K562 (cell line): ENCODE measurements around the gene PTTG2. TPM values are rescaled to one million over a fixed set of nuclear protein-coding genes. Genes with fewer than 3 reads are reported as not detected.

Experiments
- ATAC-seq: fragments of 200-7000 bp; cut with Tn5 transposase; 3 replicates; pipeline ENCODE4 v1.9.1; 2020; ENCODE audit warnings: moderate library complexity
- BruUV-seq: library from RNA; stranded (reverse); fragments of 400-500 nt; replicated peaks from 2 replicates; lab custom pipeline; 2021; lab: Mats Ljungman, UMichigan
- CTCF ChIA-PET: fragments of 300-600 bp; formaldehyde crosslinking; extraction: SDS; loops from one replicate; lab custom pipeline; 2021; ENCODE audit warnings: low intra/inter-chr PET ratio; lab: Yijun Ruan, JAX
- POLR2A ChIA-PET: fragments of 300-600, 350-650 bp; sonication (Branson Sonifier 250); formaldehyde crosslinking; extraction: SDS; loops from one replicate; lab custom pipeline; 2021; ENCODE audit warnings: antibody characterized with exemption, inconsistent platforms; lab: Yijun Ruan, JAX
- DNase-seq, 4 experiments: peaks; one replicate each; pipeline versions ENCODE4 v3.0.0 to v3.0.0-alpha.2; 2011 to 2018; ENCODE audit warnings: low spot score in 3 of 4, mixed read lengths in 3 of 4; ENCODE audit errors: extremely low read depth in 1 of 4
- FAIRE-seq: peaks from 2 replicates; lab custom pipeline; 2011; peaks lifted over from hg19 to GRCh38; lab: Jason Lieb, UNC
- H2AFZ ChIP-seq: 2 replicates; pipeline ENCODE4 v1.6.0; 2011; ENCODE audit warnings: low read depth, low read length, control low read depth, inconsistent platforms
- H3K27ac ChIP-seq: fragments of 200-600 bp; 3 replicates; pipeline ENCODE4 v1.8.0; 2011; ENCODE audit warnings: low read depth, mild to moderate bottlenecking, control low read depth, inconsistent platforms, low read length, moderate library complexity, mixed read lengths; ENCODE audit errors: extremely low read depth
- H3K27me3 ChIP-seq, 2 experiments: fragments of 300-600 bp in 1 of 2; 2 replicates in 1 of 2; 3 replicates in 1 of 2; pipeline versions ENCODE4 v1.6.0 to v1.8.0; 2011; ENCODE audit warnings: inconsistent platforms in 2 of 2, low read length in 2 of 2, mild to moderate bottlenecking in 1 of 2, mixed read lengths in 1 of 2, moderate library complexity in 1 of 2; ENCODE audit not compliant: control insufficient read depth in 2 of 2, insufficient read depth in 2 of 2
- H3K36me3 ChIP-seq: fragments of 300-600 bp; 3 replicates; pipeline ENCODE4 v1.8.0; 2011; ENCODE audit warnings: mild to moderate bottlenecking, low read length, inconsistent platforms; ENCODE audit not compliant: control insufficient read depth, insufficient read depth
- H3K4me1 ChIP-seq, 2 experiments: fragments of 200-600 bp in 1 of 2; replicated peaks in 1 of 2; 2 replicates in 1 of 2; 3 replicates in 1 of 2; pipeline versions ENCODE4 v1.5.1 to v1.8.0; 2011; ENCODE audit warnings: inconsistent platforms in 2 of 2, low read length in 2 of 2, mild to moderate bottlenecking in 1 of 2, mixed read lengths in 1 of 2, moderate library complexity in 1 of 2; ENCODE audit not compliant: control insufficient read depth in 2 of 2, insufficient read depth in 2 of 2
- H3K4me2 ChIP-seq: 2 replicates; pipeline ENCODE4 v1.6.1; 2011; ENCODE audit warnings: low read length, control low read depth, inconsistent platforms, mixed read lengths; ENCODE audit not compliant: insufficient read depth
- H3K4me3 ChIP-seq: fragments of 200-600 bp; sonication (generic), shearing (Covaris generic); 2 replicates; pipeline ENCODE4 v1.5.1; 2016; ENCODE audit warnings: control low read depth, inconsistent platforms
- H3K79me2 ChIP-seq: fragments of 200-600 bp; 3 replicates; pipeline ENCODE4 v1.8.0; 2011; ENCODE audit warnings: low read length, inconsistent platforms; ENCODE audit not compliant: control insufficient read depth, insufficient read depth
- H3K9ac ChIP-seq, 2 experiments: 2 replicates each; pipeline versions ENCODE4 v1.6.0 to v1.6.1; 2011; ENCODE audit warnings: low read depth in 2 of 2, low read length in 2 of 2, control low read depth in 1 of 2, inconsistent platforms in 1 of 2, mild to moderate bottlenecking in 1 of 2, mixed read lengths in 1 of 2; ENCODE audit not compliant: insufficient read depth in 1 of 2
- H3K9me1 ChIP-seq: one replicate; pipeline ENCODE4 v1.6.0; 2011; ENCODE audit warnings: inconsistent platforms, mild to moderate bottlenecking, low read length, moderate library complexity; ENCODE audit not compliant: control insufficient read depth, insufficient read depth
- H3K9me3 ChIP-seq: replicated peaks from 2 replicates; pipeline ENCODE4 v1.5.1; 2011; ENCODE audit warnings: low read depth, low read length, inconsistent platforms; ENCODE audit not compliant: control insufficient read depth, insufficient read depth
- H4K20me1 ChIP-seq: replicated peaks from 2 replicates; pipeline ENCODE4 v1.6.1; 2011; ENCODE audit warnings: low read length, inconsistent platforms, mixed read lengths; ENCODE audit not compliant: control insufficient read depth, insufficient read depth
- CREB1 ChIP-seq, 2 experiments: sonication (generic) in 1 of 2; formaldehyde crosslinking in 1 of 2; IDR thresholded peaks; 2 replicates each; pipeline versions ENCODE4 v1.6.1 to v1.8.0; 2012 to 2022; ENCODE audit warnings: inconsistent platforms in 1 of 2, mild to moderate bottlenecking in 1 of 2, missing genetic modification reagents in 1 of 2, moderate library complexity in 1 of 2
- KLF1 ChIP-seq: fragments of 450-650 bp; IDR thresholded peaks from 2 replicates; pipeline ENCODE4 v1.6.1; 2016; ENCODE audit warnings: missing genetic modification characterization, missing compliant biosample characterization
- ZNF12 ChIP-seq: sonication (generic); formaldehyde crosslinking; IDR thresholded peaks from 2 replicates; pipeline ENCODE4 v1.4.0; 2020; ENCODE audit warnings: mild to moderate bottlenecking, missing genetic modification reagents
- WGBS: fragments of 100-300 bp; shearing (Covaris generic); methylation state at CpG from one replicate; pipeline ENCODE4 v1.1.6; 2016; ENCODE audit warnings: low coverage, mixed read lengths; ENCODE audit not compliant: insufficient coverage; ENCODE audit errors: missing lambda C conversion rate; 5-methylcytosine and 5-hydroxymethylcytosine counted together
- in situ Hi-C: fragments of 300-500 bp; cut with MboI; formaldehyde crosslinking; loops from 4 replicates; pipeline ENCODE4 v1.15.0; 2018; ENCODE audit warnings: inconsistent platforms, mixed read lengths
- intact Hi-C: fragments of 100-400 bp; cut with micrococcal nuclease; formaldehyde crosslinking; loops from 2 replicates; pipeline ENCODE4 v1.14.2; 2022
- polyA plus RNA-seq, 8 experiments: library from polyadenylated mRNA; depleted of rRNA in 4 of 8; stranded (reverse) in 5 of 8; unstranded in 3 of 8; fragments of >200 nt; fragmentation: Nextera tagmentation in 2 of 8; fragmentation: Illumina TruSeq in 1 of 8; extraction: Ambion mirVana in 2 of 8; extraction: Trizol in 1 of 8; gene quantifications; 2 replicates each; pipeline versions ENCODE4 v1.2.1 to v1.2.3, GENCODE V29; 2011 to 2014; ENCODE audit warnings: inconsistent platforms in 1 of 8, missing spikeins in 1 of 8
- total RNA-seq, 7 experiments: library from RNA; depleted of rRNA in 6 of 7; stranded (reverse); fragments of >200 nt in 6 of 7; fragmentation: Illumina TruSeq in 2 of 7; extraction: Trizol in 2 of 7; gene quantifications; 2 replicates each; pipeline versions ENCODE4 v1.2.1 to v1.2.3, GENCODE V29; 2011 to 2021; ENCODE audit warnings: low replicate concordance in 1 of 7
- TF ChIP-seq, protein P1 (sequence below): fragments of 450-650 bp; IDR thresholded peaks from 2 replicates; pipeline ENCODE4 v1.6.1; 2016

The PTTG2 gene
- total and polyA plus RNA-seq, 9 of the 15 experiments (the other 6 are each of a cell fraction or from before 2014, with no cell fraction given) = not detected

DNA sequence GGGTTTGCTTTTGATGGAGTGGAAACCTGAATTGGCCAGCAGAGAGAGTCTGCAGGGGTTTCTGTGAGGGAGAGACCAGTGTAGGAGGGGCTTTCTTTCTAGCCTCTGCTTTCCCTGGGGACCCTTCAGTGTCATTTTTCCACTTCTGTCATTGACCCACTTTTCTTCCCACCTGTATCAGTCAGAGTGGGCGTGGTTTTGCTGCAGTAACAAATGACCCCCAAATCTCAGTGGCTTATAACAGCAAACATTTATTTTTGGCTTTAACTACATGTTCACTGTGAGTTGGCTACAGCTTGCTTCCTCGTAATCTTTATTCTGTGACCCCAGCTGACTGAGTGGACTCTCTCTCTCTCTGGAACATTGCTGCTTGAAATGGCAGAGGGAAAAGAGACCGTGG, 25.6 kb upstream of the PTTG2 start:
- peaks cover 2 to 14% of the 10 kb centered on the region in 2 experiments; a peak in 4 of 5 replicates for H3K27me3 ChIP-seq
- ATAC-seq (no peak), FAIRE-seq (no peak), DNase-seq (no peak)
- intact Hi-C loops (no loop called here), in situ Hi-C loops (no loop called here)
- 3% methylated on average over 3 of the region's 3 CpGs for WGBS
- no peak overlapping the region for H3K9ac ChIP-seq
- no peak overlapping the region for H2AFZ ChIP-seq
- H3K9me3 ChIP-seq = no peaks in the 10 kb centered on the region
- no peak overlapping the region for H3K27ac ChIP-seq
- no peaks in the 10 kb centered on the region for H4K20me1 ChIP-seq
- H3K36me3 ChIP-seq = no peaks in the 10 kb centered on the region
- no peaks in the 10 kb centered on the region for H3K79me2 ChIP-seq
- no peak overlapping the region for H3K4me2 ChIP-seq
- TF ChIP-seq ZNF12 (CRISPR knock-in tag) = peak; percentile 84
- no peak for TF ChIP-seq KLF1 (tag)
- no peaks in the 10 kb centered on the region for H3K4me1 ChIP-seq
- no TSS peak for BruUV-seq
- H3K4me3 ChIP-seq = no peak overlapping the region
- POLR2A ChIA-PET = interaction anchor here (0.6 kb wide), 1 partner anchor 27 kb away, joined by 4 read pairs; no protein-coding TSS in a partner anchor
- H3K9me1 ChIP-seq = no peaks in the 10 kb centered on the region
- CTCF ChIA-PET = no interaction called here

DNA sequence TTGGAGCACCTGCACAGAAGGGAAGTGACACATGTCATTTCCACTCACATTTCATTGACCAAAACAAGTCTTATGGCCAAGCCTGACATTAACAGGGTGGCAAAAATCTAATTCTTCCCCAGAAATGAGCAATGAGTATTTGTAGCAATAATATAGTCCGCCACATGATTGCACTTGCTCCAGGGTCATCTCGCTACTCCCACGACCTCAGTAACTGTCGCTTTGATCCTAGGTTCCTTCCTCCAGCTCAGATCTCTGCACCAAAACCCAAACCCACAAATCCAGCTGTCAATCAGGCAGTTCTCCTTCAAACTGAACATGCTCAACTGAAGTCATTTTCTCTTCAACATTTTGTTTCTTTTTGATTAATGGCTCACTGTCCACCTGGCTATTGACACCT, 25.2 kb upstream of the PTTG2 start:
- FAIRE-seq = no peak
- Histone ChIP-seq H4K20me1 (no peaks in the 10 kb centered on the region), H3K9ac (no peak overlapping the region), H3K27me3 (peaks cover 2 to 14% of the 10 kb centered on the region in 2 experiments; a peak in 4 of 5 replicates), H3K9me1 (no peaks in the 10 kb centered on the region), H3K27ac (no peak overlapping the region), H2AFZ (no peak overlapping the region), H3K4me2 (no peak overlapping the region), H3K4me3 (no peak overlapping the region), H3K9me3 (no peaks in the 10 kb centered on the region), H3K4me1 (no peaks in the 10 kb centered on the region), H3K79me2 (no peaks in the 10 kb centered on the region), H3K36me3 (no peaks in the 10 kb centered on the region)
- intact Hi-C loops (no loop called here), in situ Hi-C loops (no loop called here)
- TF ChIP-seq CREB1 (IDR thresholded peaks at IDR 0.05) (no peak), CREB1 (CRISPR knock-in tag; IDR thresholded peaks at IDR 0.05) (no peak)
- TF ChIP-seq, protein P1, sequence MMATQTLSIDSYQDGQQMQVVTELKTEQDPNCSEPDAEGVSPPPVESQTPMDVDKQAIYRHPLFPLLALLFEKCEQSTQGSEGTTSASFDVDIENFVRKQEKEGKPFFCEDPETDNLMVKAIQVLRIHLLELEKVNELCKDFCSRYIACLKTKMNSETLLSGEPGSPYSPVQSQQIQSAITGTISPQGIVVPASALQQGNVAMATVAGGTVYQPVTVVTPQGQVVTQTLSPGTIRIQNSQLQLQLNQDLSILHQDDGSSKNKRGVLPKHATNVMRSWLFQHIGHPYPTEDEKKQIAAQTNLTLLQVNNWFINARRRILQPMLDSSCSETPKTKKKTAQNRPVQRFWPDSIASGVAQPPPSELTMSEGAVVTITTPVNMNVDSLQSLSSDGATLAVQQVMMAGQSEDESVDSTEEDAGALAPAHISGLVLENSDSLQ = 0 out of 2 replicates have a peak, but pooled peaks have one; percentile 12
- ATAC-seq = no peak
- CTCF ChIA-PET = no interaction called here
- 2% methylated on average over 4 of the region's 4 CpGs for WGBS
- no peak for DNase-seq
- no TSS peak for BruUV-seq
- POLR2A ChIA-PET = interaction anchor here (0.6 kb wide), 1 partner anchor 27 kb away, joined by 4 read pairs; no protein-coding TSS in a partner anchor
